Muscle layer of colon (tissue), 2 donors: ENCODE results near the gene SRD5A2.
"Not testable (repeated sequence)": the region's sequence is repeated elsewhere in the genome, so short reads cannot be mapped to it uniquely, and the experiment has no call there.

ENCODE experiments used
- H3K27ac ChIP-seq: one replicate; pipeline ENCODE4 v1.7.0; 2013; ENCODE audit warnings: low read depth, mild to moderate bottlenecking, low read length, moderate library complexity
- H3K27me3 ChIP-seq, 2 donors: one replicate each; pipeline ENCODE4 v1.7.0; 2013; ENCODE audit warnings: low read length in 2 of 2, mild to moderate bottlenecking in 2 of 2; ENCODE audit not compliant: insufficient read depth in 2 of 2, control insufficient read depth in 1 of 2
- H3K36me3 ChIP-seq: one replicate; pipeline ENCODE4 v1.7.0; 2013; ENCODE audit warnings: mild to moderate bottlenecking, low read length; ENCODE audit not compliant: insufficient read depth
- H3K4me1 ChIP-seq: one replicate; pipeline ENCODE4 v1.7.0; 2013; ENCODE audit warnings: mild to moderate bottlenecking, low read length; ENCODE audit not compliant: insufficient read depth
- H3K4me3 ChIP-seq, 2 donors: one replicate each; pipeline ENCODE4 v1.7.0; 2013; ENCODE audit warnings: low read length in 2 of 2, low read depth in 1 of 2, mild to moderate bottlenecking in 1 of 2, moderate library complexity in 1 of 2
- H3K9ac ChIP-seq: one replicate; pipeline ENCODE4 v1.7.0; 2013; ENCODE audit warnings: low read length
- H3K9me3 ChIP-seq: one replicate; pipeline ENCODE4 v1.7.0; 2013; ENCODE audit warnings: mild to moderate bottlenecking, low read length
- donor health status: abdominal sarcoma.
- donor health status: Adenocarcinoma of cecum.

Gene SRD5A2

DNA sequence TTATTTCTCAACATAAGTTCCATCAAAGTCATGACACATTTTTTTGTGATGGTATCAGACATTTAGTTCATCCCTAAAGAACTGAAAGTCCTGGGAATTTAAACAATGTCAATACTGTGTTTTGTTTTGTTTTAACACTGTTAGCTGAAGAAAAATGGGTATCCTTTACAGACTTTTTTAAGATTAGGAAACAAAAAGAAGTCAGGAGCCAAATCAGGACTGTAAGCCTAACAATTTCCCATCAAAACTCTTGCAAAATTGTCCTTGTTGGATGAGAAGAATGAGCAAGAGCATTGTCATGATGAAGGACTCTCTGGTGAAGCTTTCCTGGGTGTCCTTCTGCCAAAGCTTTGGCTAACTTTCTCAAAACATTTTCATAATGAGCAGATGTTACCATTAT is 69.4 kb downstream of the SRD5A2 start:
- H3K4me3 ChIP-seq: no peak overlapping the region
- no peak overlapping the region for H3K27ac ChIP-seq
- no peak overlapping the region for H3K9ac ChIP-seq
- H3K27me3 ChIP-seq: no peaks in the 10 kb centered on the region
- H3K4me1 ChIP-seq: no peaks in the 10 kb centered on the region
- no peaks in the 10 kb centered on the region for H3K36me3 ChIP-seq
- no peaks in the 10 kb centered on the region for H3K9me3 ChIP-seq

- no peaks in the 10 kb centered on the region for H3K9me3 ChIP-seq
- H3K36me3 ChIP-seq: no peaks in the 10 kb centered on the region
- H3K27ac ChIP-seq: no peak overlapping the region
- no peaks in the 10 kb centered on the region for H3K27me3 ChIP-seq
- no peak overlapping the region for H3K4me3 ChIP-seq
- no peak overlapping the region for H3K9ac ChIP-seq
- no peaks in the 10 kb centered on the region for H3K4me1 ChIP-seq
Observed at GRCh38 chr2:31505111-31505510, 75.6 kb downstream of the SRD5A2 start.

DNA sequence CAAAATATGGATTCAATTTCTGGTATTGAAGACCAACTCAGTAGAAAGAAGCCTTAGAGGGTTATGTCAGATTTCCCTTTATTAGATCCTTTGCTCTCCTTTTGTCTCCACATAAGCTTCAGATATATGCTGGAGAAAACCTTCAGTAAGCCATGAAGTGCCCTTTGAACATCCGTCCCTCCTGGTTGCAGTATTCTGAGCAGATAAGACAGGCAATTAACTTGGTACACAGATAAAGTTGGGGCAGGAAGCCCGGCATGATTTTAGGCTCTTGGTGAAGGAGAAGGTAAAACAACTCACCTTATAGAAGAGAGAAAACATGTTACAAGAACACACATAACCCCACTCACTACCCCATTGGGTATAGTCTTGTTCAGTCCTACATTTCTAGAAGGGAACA is 76.4 kb downstream of the SRD5A2 start:
- no peaks in the 10 kb centered on the region for H3K4me1 ChIP-seq
- no peak overlapping the region for H3K9ac ChIP-seq
- no peak overlapping the region for H3K4me3 ChIP-seq
- H3K27ac ChIP-seq: no peak overlapping the region
- H3K36me3 ChIP-seq: no peaks in the 10 kb centered on the region
- H3K9me3 ChIP-seq: no peaks in the 10 kb centered on the region
- H3K27me3 ChIP-seq: no peaks in the 10 kb centered on the region

GRCh38 chr2:31496451-31496874 is 84.3 kb downstream of the SRD5A2 start:
- H3K9ac ChIP-seq, H3K36me3 ChIP-seq, H3K4me3 ChIP-seq, H3K4me1 ChIP-seq, H3K27ac ChIP-seq, H3K27me3 ChIP-seq, H3K9me3 ChIP-seq: not testable (repeated sequence)

- not testable (repeated sequence) for H3K27me3 ChIP-seq, H3K36me3 ChIP-seq, H3K4me3 ChIP-seq, H3K9me3 ChIP-seq, H3K9ac ChIP-seq, H3K27ac ChIP-seq, H3K4me1 ChIP-seq
Observed at GRCh38 chr2:31489339-31489738, 91.4 kb downstream of the SRD5A2 start.

- no peaks in the 10 kb centered on the region for H3K36me3 ChIP-seq
- no peak overlapping the region for H3K9ac ChIP-seq
- H3K27ac ChIP-seq: no peak overlapping the region
- H3K4me3 ChIP-seq: no peak overlapping the region
- no peaks in the 10 kb centered on the region for H3K27me3 ChIP-seq
- H3K4me1 ChIP-seq: no peaks in the 10 kb centered on the region
- no peaks in the 10 kb centered on the region for H3K9me3 ChIP-seq
Observed at GRCh38 chr2:31483246-31483645, 97.5 kb downstream of the SRD5A2 start.

DNA sequence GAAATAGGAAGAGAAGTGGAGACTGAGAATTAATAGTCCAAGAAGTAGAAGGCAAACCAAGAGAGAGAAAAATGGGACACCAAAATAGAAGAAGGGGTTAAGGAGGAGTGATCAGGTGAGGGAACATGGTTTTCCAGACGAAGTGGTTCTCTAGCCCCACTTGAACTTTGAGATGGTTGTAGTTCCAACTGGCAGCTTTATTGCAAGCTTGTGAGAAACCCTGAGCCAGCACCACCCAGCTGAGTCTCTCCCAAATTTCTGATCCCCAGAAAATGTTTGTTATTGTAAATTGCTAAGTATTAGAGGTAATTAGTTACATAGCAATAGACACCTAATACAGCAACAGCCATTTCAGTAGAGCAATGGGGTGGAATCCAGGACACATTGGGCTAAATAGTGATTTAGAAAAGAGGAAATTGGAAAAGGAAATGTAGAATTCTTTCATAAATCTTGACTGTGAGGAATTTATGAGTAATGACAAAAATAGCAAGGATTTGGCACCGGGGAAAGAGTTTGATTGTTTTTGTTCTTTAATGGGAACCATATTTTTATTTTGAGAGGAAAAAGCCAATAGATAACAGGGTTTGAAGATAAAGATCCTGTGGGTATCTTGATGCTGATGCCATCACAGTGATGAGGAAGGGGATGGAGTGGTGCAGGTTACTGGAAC is 104.1 kb downstream of the SRD5A2 start:
- Histone ChIP-seq H3K27ac (no peak overlapping the region), H3K9ac (no peak overlapping the region), H3K27me3 (no peaks in the 10 kb centered on the region), H3K4me1 (no peaks in the 10 kb centered on the region), H3K4me3 (no peak overlapping the region), H3K36me3 (no peaks in the 10 kb centered on the region), H3K9me3 (no peaks in the 10 kb centered on the region)

DNA sequence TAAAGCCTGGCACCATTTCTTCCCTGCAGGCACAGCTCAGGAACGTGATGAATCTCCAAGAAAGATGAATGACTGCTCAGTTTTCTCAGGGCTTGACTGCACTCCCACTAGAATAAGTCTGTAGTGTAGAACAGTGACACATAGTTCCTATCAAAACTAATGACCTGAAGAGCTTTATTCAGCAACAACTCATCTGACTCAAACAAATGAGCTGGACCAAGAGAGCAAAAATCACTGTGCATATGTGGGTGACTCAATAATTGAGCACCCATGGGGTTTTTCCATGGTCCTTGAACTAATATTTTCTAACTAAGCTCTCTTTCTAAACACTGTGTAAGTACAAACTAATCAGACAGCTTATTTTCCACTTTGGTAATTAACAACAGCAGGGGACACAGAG is 105.0 kb downstream of the SRD5A2 start:
- no peaks in the 10 kb centered on the region for H3K4me1 ChIP-seq
- no peaks in the 10 kb centered on the region for H3K27me3 ChIP-seq
- H3K9me3 ChIP-seq: no peaks in the 10 kb centered on the region
- no peaks in the 10 kb centered on the region for H3K36me3 ChIP-seq
- no peak overlapping the region for H3K4me3 ChIP-seq
- H3K27ac ChIP-seq: no peak overlapping the region
- no peak overlapping the region for H3K9ac ChIP-seq

DNA sequence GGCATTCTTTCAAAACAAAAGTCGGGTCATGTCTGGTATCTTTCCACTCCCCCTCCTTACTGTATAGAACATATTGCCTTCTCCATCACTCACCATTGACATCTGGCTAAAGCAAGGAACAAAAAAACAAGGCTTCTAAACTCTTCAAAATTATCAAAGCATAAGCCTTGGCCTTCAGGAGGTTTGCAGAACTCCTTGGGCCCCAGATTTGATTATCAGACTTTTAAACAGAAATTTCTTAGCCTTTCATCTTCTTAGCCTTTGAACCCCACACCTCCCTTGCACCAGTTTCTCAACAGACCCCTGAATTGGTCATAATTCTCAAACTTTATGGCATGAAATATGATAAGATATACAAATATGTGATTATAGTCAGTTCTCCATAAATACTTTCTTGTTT is 106.4 kb downstream of the SRD5A2 start:
- H3K4me1 ChIP-seq: no peaks in the 10 kb centered on the region

More for the DNA sequence above, 106.4 kb downstream of the SRD5A2 start:
- no peaks in the 10 kb centered on the region for H3K9me3 ChIP-seq
- H3K36me3 ChIP-seq: no peaks in the 10 kb centered on the region
- no peak overlapping the region for H3K4me3 ChIP-seq
- no peak overlapping the region for H3K9ac ChIP-seq
- no peaks in the 10 kb centered on the region for H3K27me3 ChIP-seq
- no peak overlapping the region for H3K27ac ChIP-seq
